ENCODE data around the gene GLIS1.

The GLIS1 gene

GRCh38 chr1:53638360-53639035 is 100.5 kb downstream of the GLIS1 start:
- DNase-seq (ENCODE audit: low read depth), result no peak

- DNase-seq (ENCODE audit: low read depth), result no peak
Measured at GRCh38 chr1:53637511-53638359, 101.2 kb downstream of the GLIS1 start.

GRCh38 chr1:53636621-53637171 is 102.3 kb downstream of the GLIS1 start:
- DNase-seq (ENCODE audit: low read depth), result no peak

GRCh38 chr1:53634571-53634979 is 104.4 kb downstream of the GLIS1 start:
- DNase-seq (ENCODE audit: low read depth), result no peak

GRCh38 chr1:53633073-53633704 is 105.8 kb downstream of the GLIS1 start:
- no peak for DNase-seq (ENCODE audit: low read depth)

GRCh38 chr1:53631622-53632310 is 107.2 kb downstream of the GLIS1 start:
- DNase-seq (ENCODE audit: low read depth), result no peak

- DNase-seq (ENCODE audit: low read depth), result no peak
Measured at GRCh38 chr1:53629101-53629691, 109.8 kb downstream of the GLIS1 start.

GRCh38 chr1:53628286-53628955 is 110.5 kb downstream of the GLIS1 start:
- DNase-seq (ENCODE audit: low read depth), result no peak

GRCh38 chr1:53627666-53628065 is 111.3 kb downstream of the GLIS1 start:
- no peak for DNase-seq (ENCODE audit: low read depth)

GRCh38 chr1:53627031-53627430 is 111.9 kb downstream of the GLIS1 start:
- no peak for DNase-seq (ENCODE audit: low read depth)

GRCh38 chr1:53626616-53627015 is 112.3 kb downstream of the GLIS1 start:
- no peak for DNase-seq (ENCODE audit: low read depth)

GRCh38 chr1:53625766-53626520 is 113.0 kb downstream of the GLIS1 start:
- no peak for DNase-seq (ENCODE audit: low read depth)

GRCh38 chr1:53625049-53625448 is 113.9 kb downstream of the GLIS1 start:
- peak; percentile 91 for DNase-seq (ENCODE audit: low read depth)

GRCh38 chr1:53622531-53622930 is 116.4 kb downstream of the GLIS1 start:
- DNase-seq (ENCODE audit: low read depth), result no peak

- DNase-seq (ENCODE audit: low read depth), result no peak
Measured at GRCh38 chr1:53621144-53621543, 117.8 kb downstream of the GLIS1 start.

GRCh38 chr1:53620061-53620855 is 118.7 kb downstream of the GLIS1 start:
- no peak for DNase-seq (ENCODE audit: low read depth)

- DNase-seq (ENCODE audit: low read depth), result no peak
Measured at GRCh38 chr1:53619367-53620060, 119.5 kb downstream of the GLIS1 start.

- DNase-seq (ENCODE audit: low read depth), result no peak
Measured at GRCh38 chr1:53618500-53619366, 120.2 kb downstream of the GLIS1 start.
